ENCODE measurements around the gene PRSS2. TPM values are rescaled to one million over a fixed set of nuclear protein-coding genes. Genes with fewer than 3 reads are reported as not detected.

Gene PRSS2
- total and polyA plus RNA-seq, 2 donors (not counting 3 experiments of a cell fraction or from before 2014, with no cell fraction given) = 0.25 TPM; not detected in 1

- Histone ChIP-seq H3K27me3 (ENCODE audit: control insufficient read depth in 2 of 2, insufficient read depth in 2 of 2, low read length in 2 of 2) (peaks cover 3 to 11% of the 10 kb centered on the region in 2 experiments), H3K36me3 (ENCODE audit: control insufficient read depth in 2 of 2, extremely low read depth in 1 of 2, insufficient read depth in 2 of 2, low read length in 2 of 2) (no peaks in the 10 kb centered on the region), H2AFZ (ENCODE audit: low read depth, low read length) (no peak within 1 kb of the TSS), H3K4me3 (replicated peaks in 1 of 3; ENCODE audit: insufficient read depth in 1 of 3, low read depth in 1 of 3, low read length in 3 of 3) (no peak within 1 kb of the TSS), H4K20me1 (replicated peaks; ENCODE audit: control insufficient read depth, extremely low read depth, insufficient read depth, low read length) (no peaks in the 10 kb centered on the region), H3K9me3 (replicated peaks; ENCODE audit: control insufficient read depth, insufficient read depth, low read length) (no peaks in the 10 kb centered on the region), H3K4me2 (ENCODE audit: insufficient read depth, low read length) (no peak within 1 kb of the TSS), H3K4me1 (ENCODE audit: control insufficient read depth, extremely low read depth, insufficient read depth, low read length) (no peaks in the 10 kb centered on the region), H3K79me2 (ENCODE audit: control insufficient read depth, insufficient read depth, low read length) (no peaks in the 10 kb centered on the region), H3K9me1 (replicated peaks; ENCODE audit: control insufficient read depth, extremely low read depth, insufficient read depth, low read length) (no peaks in the 10 kb centered on the region), H3K27ac (ENCODE audit: insufficient read depth, low read depth, low read length) (no peak within 1 kb of the TSS), H3K9ac (replicated peaks; ENCODE audit: extremely low read depth, insufficient read depth, low read length) (no peak within 1 kb of the TSS)
- no peak for DNase-seq (ENCODE audit: low read depth, low spot score)
- dilution Hi-C loops (cut with MboI; ENCODE audit: extremely low pct_ligation_motif_present, low sequenced_read_pairs) = no loop called here
- intact Hi-C loops (cut with micrococcal nuclease) = no loop called here
- ChIA-PET POLR2A (no interaction called here), CTCF (interaction anchor here (1.2 to 2.5 kb wide), 4 partner anchors 12 to 36 kb away, joined by 4 to 8 read pairs (median 4); partner anchors contain the start of gene PRSS2)
- no peak for TF ChIP-seq JUN (IDR thresholded peaks at IDR 0.05; ENCODE audit: borderline replicate concordance, insufficient read depth, insufficient read length, low read depth)
- TF ChIP-seq EZH2 (IDR thresholded peaks at IDR 0.05; ENCODE audit: borderline replicate concordance, low read depth, low read length, severe bottlenecking) = no peak
- TF ChIP-seq GATA2 (IDR thresholded peaks at IDR 0.05; ENCODE audit: insufficient read depth, insufficient read length, low read depth, low read length) = no peak
- no peak for TF ChIP-seq POLR2A (IDR thresholded peaks at IDR 0.05; ENCODE audit: low read depth, low read length)
- TF ChIP-seq FOS (IDR thresholded peaks at IDR 0.05; ENCODE audit: borderline replicate concordance, insufficient read depth, low read length) = no peak
- TF ChIP-seq CTCF (IDR thresholded peaks at IDR 0.05; ENCODE audit: extremely low read depth in 1 of 2, insufficient read depth in 1 of 2, low read depth in 1 of 2, low read length in 2 of 2) = no peak
- TF ChIP-seq MYC (IDR thresholded peaks at IDR 0.05; ENCODE audit: low read depth, low read length) = no peak
- no peak for FAIRE-seq
- no TSS peak for BruUV-seq (replicated peaks)
Observed at GRCh38 chr7:142749218-142749993, 21.4 kb upstream of the PRSS2 start, which contains the start of gene PRSS1. Gene PRSS1 (plus strand): TSS chr7:142749472. CDS start chr7:142749485, 13 bp downstream.
